ENCODE results near the gene TECTA. TPM values are rescaled to one million over a fixed set of nuclear protein-coding genes. Genes with fewer than 3 reads are reported as not detected.

Gene TECTA
- 0.37 to 0.66 TPM (median 0.37 TPM) in 3 replicates for total RNA-seq (2021)
- percentile 26 among the genes with signal in this experiment for Bru-seq, nascent RNA
- long read RNA-seq, experiment 1, partial matches to known transcripts, result 0 of 1 reads
- long read RNA-seq, experiment 1, other reads (novel, unspliced or antisense), result 1 of 1 reads
- long read RNA-seq, experiment 2, result 0 reads
- long read RNA-seq, experiment 3, result 0 reads

GRCh38 chr11:121100943-121101342 is at the start of gene TECTA:
Gene TECTA, plus strand, starts transcription at chr11:121101243. Its CDS starts 1,423 bp downstream, at chr11:121102666.
- H3K27me3 Mint-ChIP-seq (ENCODE audit: low read depth), result no peaks in the 10 kb centered on the region
- no peaks in the 10 kb centered on the region for H3K9me3 Mint-ChIP-seq

More at GRCh38 chr11:121100943-121101342, at the start of gene TECTA:
- no peak within 1 kb of the TSS for H3K4me3 Mint-ChIP-seq
- no peaks in the 10 kb centered on the region for H3K36me3 Mint-ChIP-seq
- ATAC-seq (no peak; the same call in 1 of the 2 replicates), DNase-seq (ENCODE audit: low spot score) (no peak)
- CTCF ChIA-PET, result interaction anchor here (0.8 to 1.1 kb wide), 3 partner anchors 94 to 156 kb away, joined by 3 read pairs; no protein-coding TSS in a partner anchor
- H3K27ac Mint-ChIP-seq, result no peak within 1 kb of the TSS
- TF ChIP-seq ZNF317 (CRISPR knock-in tag; IDR thresholded peaks at IDR 0.05; ENCODE audit: borderline replicate concordance, low read depth) (no peak), ZNF671 (CRISPR knock-in tag; IDR thresholded peaks at IDR 0.05) (no peak), ZNF416 (CRISPR knock-in tag; IDR thresholded peaks at IDR 0.05) (no peak), USF1 (CRISPR knock-in tag; IDR thresholded peaks at IDR 0.05) (no peak), KAT7 (CRISPR knock-in tag; IDR thresholded peaks at IDR 0.05; ENCODE audit: borderline replicate concordance) (no peak), MLX (CRISPR knock-in tag; IDR thresholded peaks at IDR 0.05) (no peak), ATF2 (CRISPR knock-in tag; IDR thresholded peaks at IDR 0.05; ENCODE audit: borderline replicate concordance, low read depth) (no peak), IRF2 (CRISPR knock-in tag; IDR thresholded peaks at IDR 0.05; ENCODE audit: borderline replicate concordance, low read depth) (no peak)
- TF ChIP-seq, protein P1, sequence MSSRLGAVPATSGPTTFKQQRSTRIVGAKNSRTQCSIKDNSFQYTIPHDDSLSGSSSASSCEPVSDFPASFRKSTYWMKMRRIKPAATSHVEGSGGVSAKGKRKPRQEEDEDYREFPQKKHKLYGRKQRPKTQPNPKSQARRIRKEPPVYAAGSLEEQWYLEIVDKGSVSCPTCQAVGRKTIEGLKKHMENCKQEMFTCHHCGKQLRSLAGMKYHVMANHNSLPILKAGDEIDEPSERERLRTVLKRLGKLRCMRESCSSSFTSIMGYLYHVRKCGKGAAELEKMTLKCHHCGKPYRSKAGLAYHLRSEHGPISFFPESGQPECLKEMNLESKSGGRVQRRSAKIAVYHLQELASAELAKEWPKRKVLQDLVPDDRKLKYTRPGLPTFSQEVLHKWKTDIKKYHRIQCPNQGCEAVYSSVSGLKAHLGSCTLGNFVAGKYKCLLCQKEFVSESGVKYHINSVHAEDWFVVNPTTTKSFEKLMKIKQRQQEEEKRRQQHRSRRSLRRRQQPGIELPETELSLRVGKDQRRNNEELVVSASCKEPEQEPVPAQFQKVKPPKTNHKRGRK (CRISPR knock-in tag; IDR thresholded peaks at IDR 0.05; ENCODE audit: borderline replicate concordance), result no peak
- TF ChIP-seq, protein P2, sequence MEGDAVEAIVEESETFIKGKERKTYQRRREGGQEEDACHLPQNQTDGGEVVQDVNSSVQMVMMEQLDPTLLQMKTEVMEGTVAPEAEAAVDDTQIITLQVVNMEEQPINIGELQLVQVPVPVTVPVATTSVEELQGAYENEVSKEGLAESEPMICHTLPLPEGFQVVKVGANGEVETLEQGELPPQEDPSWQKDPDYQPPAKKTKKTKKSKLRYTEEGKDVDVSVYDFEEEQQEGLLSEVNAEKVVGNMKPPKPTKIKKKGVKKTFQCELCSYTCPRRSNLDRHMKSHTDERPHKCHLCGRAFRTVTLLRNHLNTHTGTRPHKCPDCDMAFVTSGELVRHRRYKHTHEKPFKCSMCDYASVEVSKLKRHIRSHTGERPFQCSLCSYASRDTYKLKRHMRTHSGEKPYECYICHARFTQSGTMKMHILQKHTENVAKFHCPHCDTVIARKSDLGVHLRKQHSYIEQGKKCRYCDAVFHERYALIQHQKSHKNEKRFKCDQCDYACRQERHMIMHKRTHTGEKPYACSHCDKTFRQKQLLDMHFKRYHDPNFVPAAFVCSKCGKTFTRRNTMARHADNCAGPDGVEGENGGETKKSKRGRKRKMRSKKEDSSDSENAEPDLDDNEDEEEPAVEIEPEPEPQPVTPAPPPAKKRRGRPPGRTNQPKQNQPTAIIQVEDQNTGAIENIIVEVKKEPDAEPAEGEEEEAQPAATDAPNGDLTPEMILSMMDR (IDR thresholded peaks at IDR 0.05), result no peak
- TF ChIP-seq, protein P3, sequence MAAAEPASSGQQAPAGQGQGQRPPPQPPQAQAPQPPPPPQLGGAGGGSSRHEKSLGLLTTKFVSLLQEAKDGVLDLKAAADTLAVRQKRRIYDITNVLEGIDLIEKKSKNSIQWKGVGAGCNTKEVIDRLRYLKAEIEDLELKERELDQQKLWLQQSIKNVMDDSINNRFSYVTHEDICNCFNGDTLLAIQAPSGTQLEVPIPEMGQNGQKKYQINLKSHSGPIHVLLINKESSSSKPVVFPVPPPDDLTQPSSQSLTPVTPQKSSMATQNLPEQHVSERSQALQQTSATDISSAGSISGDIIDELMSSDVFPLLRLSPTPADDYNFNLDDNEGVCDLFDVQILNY (CRISPR knock-in tag; IDR thresholded peaks at IDR 0.05), result no peak
- TF ChIP-seq, protein P4, sequence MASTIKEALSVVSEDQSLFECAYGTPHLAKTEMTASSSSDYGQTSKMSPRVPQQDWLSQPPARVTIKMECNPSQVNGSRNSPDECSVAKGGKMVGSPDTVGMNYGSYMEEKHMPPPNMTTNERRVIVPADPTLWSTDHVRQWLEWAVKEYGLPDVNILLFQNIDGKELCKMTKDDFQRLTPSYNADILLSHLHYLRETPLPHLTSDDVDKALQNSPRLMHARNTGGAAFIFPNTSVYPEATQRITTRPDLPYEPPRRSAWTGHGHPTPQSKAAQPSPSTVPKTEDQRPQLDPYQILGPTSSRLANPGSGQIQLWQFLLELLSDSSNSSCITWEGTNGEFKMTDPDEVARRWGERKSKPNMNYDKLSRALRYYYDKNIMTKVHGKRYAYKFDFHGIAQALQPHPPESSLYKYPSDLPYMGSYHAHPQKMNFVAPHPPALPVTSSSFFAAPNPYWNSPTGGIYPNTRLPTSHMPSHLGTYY (CRISPR knock-in tag; IDR thresholded peaks at IDR 0.05), result no peak
- H3K4me1 Mint-ChIP-seq, result peaks cover 28% of the 10 kb centered on the region
- POLR2A ChIA-PET, result no interaction called here

Data from WTC11 (cell line).